HG03442 (cell line): Measurements from ENCODE around the gene CEP104.
"Not testable (repeated sequence)": the region's sequence is repeated elsewhere in the genome, so short reads cannot be mapped to it uniquely, and the experiment has no call there.

ENCODE experiments used
- ATAC-seq: cut with Tn5 transposase; IDR thresholded peaks from one replicate; pipeline ENCODE4 v1.9.1; 2021; ENCODE audit warnings: mild to moderate bottlenecking, moderate library complexity; ENCODE audit not compliant: unreplicated experiment

CEP104 gene

DNA sequence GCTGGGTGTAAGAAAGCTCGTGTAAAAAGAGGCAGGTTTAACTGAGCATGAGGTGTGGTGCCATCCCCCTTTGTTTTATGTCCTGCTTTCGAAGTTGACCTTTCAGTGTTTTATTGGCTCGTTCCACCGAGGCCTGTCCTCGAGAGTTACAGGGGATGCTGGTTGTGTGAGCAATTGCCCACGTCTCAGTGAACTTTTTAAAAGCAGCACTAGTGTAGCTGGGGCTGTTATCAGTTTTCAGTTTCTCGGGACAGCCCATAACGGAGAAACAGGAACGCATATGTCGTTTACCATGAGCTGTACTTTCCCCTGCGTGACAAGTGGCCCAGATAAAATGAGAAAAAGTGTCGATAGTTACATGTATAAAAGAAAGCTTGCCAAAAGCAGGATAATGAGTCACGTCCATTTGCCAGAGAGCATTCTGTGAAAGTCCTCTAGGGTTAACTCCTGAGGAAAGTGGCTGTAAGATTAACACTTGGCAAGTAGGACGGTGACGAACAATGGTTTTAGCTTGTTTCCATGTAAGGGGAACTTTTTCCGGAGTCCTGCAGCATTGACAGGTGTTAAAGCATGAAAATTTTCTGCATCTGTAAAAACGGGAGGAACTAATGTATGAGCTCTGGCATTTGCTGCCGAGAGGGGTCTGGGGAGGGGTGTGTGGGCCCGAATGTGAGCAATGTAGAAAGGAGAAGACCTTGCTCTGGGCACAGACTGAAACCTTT, 52.9 kb downstream of the CEP104 start:
- ATAC-seq: no peak

DNA sequence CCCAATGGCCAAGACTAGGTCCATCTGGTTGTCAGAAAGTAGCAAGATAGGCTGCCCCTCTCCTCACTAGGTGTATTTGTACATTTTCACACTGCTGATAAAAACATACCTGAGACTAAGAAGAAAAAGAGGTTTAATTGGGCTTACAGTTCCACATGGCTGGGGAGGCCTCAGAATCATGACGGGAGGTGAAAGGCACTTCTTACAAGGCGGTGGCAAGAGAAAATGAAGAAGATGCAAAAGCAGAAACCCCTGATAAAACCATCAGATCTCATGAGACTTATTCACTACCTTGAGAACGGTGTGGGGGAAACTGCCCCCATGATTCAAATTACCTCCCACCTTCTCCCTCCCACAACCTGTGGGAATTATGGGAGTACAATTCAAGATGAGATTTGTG, 56.2 kb downstream of the CEP104 start:
- not testable (repeated sequence) for ATAC-seq

DNA sequence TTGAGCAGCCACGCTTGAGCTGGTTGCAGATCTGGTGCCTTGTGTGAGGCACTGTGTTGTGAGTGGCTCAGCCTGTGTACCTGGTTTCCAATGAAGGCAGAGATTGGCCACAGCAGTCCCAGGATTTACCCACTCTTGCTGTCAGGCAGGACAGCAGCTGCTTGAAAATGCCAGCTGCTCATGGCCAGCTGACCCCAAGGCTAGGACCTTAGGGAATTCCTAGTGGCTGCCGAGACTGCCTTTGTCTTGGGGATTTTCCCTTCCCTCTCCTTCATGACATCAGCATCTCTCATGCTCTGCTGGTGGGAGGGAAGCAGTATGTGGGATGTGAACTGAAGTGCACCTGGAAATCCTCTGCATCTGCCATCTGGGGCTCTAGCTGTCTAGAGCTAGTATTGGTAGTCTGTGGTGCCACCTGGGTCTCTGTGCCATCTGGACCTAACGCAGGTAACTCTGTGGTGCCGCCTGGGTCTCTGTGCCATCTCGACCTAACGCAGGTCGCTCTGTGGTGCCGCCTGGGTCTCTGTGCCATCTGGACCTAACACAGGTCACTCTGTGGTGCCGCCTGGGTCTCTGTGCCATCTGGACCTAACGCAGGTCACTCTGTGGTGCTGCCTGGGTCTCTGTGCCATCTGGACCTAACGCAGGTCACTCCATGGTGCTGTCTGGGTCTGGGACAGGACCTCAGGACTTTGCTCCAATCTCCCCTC, 56.9 kb downstream of the CEP104 start:
- no peak for ATAC-seq

GRCh38 chr1:3796215-3797061, 60.6 kb downstream of the CEP104 start, which contains the start of gene LRRC47:
LRRC47 (minus strand) TSS chr1:3796498; CDS start chr1:3796476, 22 bp downstream.
- ATAC-seq: peak; percentile 94

DNA sequence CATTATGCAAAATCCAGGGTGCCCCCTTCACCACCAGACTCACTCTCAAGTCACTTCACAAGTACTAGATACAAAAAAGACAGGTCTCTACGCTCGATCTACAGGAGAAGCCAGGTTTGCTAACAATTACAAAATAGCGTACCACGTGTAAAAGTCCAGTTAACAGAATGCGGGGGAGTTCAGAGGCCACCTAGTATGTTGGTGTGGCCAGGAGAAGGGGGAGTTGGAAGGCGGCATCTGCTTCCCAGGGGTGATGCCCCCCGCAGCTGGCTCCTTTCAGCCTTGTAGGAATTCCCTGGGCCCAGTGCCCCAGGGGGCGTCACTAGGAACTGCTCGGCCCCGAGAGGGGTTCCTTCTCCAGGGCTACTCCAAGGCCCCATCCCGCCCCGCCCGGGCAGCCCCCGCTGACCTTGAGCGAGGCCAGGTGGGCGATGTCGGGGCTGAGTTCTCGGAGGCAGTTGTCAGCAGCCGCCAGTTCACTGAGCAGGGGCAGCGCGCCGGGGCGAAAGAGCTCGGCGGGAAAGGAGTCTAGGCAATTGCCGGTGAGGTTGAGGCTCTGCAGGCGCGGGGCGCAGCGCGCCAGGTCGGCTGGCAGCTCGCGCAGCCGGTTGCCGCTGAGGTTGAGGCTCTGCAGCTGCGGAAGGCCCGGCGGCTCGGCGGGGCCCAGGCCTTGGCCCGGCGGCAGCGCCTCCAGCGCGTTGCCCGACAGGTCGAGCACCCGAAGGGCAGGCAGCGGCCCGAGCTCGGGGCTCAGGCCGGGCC, 61.4 kb downstream of the CEP104 start:
- ATAC-seq: peak; percentile 8

DNA sequence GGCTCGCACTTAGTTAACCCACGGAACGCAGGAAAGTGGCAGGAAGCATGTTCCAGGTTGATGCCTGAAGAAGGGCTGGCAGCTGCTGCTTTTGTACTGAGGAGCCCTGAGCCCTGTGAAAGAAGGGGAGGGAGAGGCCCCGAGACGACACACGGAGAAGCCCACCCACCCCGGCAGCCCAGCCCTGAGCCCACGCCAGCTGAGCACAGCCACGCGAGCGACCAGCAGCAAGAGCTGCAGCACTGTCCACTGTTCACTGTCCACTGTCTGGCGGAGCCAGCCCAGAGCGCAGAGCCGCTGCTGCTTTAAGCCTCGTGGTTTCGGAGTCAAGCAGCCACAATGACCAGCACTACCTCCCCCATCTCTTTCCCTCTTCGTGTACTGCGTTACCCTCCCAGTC, 66.1 kb downstream of the CEP104 start:
- ATAC-seq: no peak

DNA sequence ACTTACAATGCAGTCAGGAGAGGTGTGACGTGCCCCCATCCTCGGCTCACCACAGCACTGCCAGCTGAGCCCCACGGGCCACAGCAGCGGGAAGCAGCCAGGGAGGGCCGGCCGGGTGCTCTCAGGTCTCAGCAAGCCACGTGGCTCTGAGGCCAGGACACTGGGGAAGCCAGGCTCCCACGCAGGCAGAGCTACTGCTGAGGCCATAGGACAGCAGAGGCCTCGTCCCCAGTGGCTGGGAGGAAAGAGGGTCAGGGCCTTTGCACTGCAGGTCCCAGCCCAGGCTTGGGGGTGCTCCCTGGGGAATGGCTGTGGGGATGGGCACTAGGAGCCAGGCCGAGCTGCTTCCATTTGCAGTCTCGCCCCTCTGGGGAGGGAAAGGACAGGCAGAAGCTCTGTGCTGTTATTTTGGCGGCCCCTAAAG, 66.5 kb downstream of the CEP104 start:
- no peak for ATAC-seq

DNA sequence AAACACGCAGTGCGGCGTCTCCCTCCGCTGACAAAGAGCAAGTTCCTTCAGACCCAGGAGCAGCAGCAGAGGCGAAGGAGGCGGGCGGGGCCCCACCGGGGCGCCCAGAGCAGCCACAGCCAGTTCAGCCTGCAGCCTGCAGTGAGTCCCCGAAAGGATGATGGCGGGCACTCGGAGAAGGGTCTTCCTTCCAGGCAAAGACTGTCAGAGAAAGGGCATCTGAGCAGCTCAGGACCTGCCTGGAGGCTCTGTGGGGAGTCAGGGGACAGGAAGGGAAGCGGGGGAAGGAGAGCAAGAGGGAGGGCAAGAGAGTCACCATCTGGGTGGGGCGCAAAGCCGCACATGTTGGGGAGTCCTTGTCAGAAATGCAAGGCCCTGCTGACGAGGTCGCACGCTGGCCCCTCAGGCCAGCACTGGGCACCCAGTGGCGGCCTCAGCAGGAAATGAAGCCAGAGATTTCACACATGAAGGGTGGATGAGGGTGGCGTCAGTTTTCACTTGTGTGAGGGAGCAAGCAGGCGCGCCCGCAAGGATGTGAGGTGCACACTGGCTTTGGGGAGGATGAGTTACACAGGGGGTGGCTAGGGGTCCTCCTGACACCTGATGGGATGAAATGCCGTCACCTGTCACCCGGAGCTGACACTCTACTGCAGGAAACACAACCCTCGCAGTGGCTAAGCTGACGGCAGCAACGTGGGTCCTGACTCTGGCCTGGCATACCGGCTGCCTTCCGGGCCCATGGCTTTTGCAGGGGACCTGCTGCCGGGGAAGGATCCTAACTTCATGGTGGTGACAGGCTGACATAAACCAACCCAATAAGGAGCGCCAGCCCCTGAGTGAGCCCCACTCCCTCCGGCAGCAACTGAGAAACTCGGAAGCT, 67.3 kb downstream of the CEP104 start:
- no peak for ATAC-seq

DNA sequence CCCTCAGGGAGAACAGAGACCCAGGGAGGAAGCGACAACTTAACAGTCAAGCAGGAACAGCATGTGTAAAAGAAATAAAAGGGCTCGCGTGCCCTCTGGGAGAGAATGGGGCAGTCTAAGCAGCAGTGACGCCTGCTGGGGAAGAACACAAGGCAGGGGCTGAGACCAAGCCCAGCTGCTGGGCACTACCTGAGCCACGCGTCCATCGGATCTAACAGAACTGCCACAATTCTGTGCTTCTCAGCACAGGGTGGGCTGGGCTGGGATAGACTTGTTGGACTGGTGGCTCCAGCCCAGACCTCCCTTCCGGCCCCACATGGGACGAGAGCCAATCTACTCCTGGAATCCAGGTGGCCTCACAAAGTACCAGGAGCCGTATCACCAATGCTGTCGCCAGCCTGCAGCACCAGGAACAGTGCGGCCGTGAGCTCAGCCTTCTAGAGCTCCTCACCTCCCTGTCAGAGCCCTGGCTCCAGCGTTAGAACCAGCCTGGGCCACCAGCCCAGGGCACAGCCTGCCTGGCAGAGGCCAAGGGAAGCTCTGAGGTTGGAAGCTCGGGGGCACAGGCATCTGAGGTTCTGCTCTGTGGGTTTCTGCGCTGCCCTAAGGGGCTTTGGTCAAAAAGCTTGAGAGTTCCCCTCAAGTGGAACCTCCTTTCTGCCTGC, 68.1 kb downstream of the CEP104 start:
- ATAC-seq: no peak

DNA sequence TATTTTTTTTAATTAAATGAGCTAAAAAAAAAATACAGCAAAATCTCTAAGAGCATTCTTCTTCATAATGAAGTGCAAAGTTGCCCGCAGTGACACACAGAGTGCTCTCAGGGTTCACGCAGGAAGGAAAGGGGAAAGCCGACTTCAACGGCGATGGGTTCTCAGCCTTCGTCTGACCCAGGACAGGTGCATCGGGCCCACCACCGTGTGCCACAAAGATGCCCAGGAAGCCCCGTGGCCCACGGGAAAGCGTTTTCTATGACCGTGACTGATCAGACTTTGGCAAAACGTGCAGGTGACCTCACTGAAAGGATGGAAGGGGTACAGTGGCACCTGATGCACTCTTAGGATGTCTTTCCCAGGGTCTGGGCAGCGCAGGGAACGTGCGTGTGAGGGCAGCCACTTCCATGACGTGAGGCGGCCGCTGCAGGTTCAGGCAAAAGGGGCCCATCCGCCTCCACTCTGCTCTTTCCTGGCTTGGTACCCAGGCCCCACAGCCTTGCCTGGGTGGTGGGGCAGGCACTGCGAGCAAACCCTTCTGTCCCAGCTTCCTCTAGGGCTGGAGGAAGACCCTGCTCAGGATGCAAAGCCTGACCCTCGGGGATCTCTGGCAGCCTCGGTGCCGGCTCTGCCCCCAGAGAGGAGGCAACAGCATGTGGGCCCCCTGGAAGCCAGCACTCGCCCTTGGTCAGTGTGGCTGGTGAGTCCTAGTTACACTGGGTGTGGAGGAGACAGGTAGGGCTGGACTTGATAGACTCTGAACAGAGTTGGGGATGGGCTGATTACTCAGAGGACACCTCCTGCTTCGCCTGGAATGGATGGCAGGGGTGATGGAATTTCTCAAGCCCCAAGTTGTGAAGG, 69.0 kb downstream of the CEP104 start:
- ATAC-seq: no peak

DNA sequence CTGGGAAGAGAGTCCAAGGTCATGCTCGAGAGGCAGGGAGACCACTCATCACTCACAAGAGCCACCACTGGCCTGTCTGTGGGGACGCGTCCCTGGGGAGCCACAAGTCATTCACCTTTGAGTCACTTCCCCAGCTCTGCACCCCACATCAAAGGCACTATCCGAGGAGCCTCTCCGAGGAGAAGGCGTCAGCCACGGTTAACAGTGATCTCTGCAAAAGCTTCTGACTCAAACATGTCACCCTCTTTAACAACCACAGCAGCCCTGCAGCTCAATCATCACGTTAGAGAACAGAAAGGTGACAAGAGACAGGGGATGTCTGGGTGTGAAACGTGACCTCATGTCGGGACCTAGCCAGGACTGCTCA, 69.7 kb downstream of the CEP104 start:
- peak; percentile 42 for ATAC-seq

DNA sequence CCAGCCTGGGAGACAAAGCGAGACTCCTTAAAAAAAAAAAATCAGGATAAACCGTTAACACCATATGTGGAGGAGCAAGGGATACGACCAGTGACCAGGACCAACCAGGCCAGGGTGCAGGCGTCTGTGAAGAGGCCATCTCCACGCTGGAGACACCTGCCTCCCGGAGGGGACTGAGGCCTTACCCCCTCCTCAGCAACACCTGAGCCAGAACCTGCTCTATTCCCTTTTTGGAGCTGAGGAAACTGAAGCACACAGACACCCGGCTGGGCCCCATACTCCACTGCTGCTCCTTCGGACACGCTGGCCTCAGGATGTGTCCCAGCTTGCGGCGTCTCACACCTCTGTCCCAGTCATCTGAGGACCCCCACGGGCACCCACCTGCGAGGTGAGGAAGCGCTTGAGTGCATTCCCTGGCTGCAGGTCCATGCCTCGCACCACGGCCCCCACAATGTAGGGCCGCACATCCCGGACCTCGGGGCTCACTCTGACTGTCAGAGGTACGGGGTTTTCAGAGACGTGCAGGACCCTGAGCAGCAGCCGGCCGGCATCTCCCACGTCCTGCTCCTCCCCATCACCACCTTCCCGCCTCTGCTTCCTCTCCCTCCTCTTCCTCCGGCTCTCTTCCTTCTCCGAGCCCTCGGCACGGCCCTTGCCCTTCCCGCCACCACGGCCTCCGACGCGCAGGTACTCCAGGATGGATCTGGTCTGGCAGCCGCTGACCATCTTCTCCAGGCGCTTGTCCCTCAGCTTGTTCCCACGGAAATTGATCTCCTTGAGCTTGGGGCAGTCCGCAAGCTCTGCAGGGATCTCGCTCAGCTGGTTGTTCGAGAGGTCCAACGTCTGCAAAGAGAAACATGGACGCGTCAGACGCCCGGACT, 70.3 kb downstream of the CEP104 start:
- ATAC-seq: no peak

- no peak for ATAC-seq
Observed at GRCh38 chr1:3785456-3786157, 71.4 kb downstream of the CEP104 start.

DNA sequence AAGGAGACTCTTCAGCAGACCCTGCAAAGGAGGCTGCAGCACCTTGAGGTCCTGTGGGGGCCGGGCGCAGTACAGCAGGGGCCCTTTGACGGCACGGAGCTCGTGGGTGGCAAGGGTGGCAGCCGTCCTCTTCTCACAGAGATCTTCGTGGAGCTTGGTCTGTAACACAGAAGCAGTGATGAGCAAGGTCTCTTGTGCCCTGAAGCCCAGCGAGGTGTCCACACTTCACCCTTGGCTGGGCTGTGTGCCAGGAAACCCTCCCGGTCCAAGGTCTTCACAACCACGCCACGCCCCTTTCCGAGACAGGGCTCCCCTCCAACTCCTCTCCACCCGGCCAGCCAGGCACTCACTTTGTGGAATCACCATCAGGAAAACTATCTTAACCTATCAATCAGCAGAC, 72.0 kb downstream of the CEP104 start:
- ATAC-seq: no peak

- no peak for ATAC-seq
Observed at GRCh38 chr1:3783651-3784474, 73.1 kb downstream of the CEP104 start.

DNA sequence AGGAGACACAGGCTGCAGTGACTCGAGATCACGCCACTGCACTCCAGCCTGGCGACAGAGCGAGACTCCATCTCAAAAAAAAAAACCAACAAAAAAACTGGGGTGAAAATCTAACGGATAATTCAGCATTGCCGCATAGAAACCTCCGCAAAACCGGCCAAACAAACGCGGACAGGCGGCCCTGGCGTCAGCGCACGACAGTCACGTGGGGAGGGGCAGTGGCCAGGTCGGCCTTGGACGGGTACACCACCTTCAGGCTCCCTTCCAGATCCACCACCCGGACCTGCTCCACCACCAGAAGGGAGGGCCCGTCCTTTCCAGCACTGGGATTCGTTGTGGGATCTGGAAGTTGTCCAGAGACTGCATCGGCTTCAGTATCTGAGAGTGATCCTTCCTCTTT, 76.1 kb downstream of the CEP104 start:
- no peak for ATAC-seq
